Left lung (tissue), 10 donors: ENCODE measurements around the gene CNNM3. TPM values are rescaled to one million over a fixed set of nuclear protein-coding genes. Genes with fewer than 3 reads are reported as not detected.

Experiments used
- ATAC-seq: fragments of 200-7000 bp; cut with Tn5 transposase; one replicate; pipeline ENCODE4 v1.9.1; 2020; ENCODE audit warnings: moderate library complexity
- DNase-seq, 4 donors: peaks; one replicate each; pipeline ENCODE4 v3.0.0-alpha.2; 2013 to 2020
- H3K27ac ChIP-seq, 2 donors: fragments of 200-600 bp; sonication (generic) in 1 of 2; one replicate each; pipeline versions ENCODE4 v1.5.0 to v1.8.0; 2020 to 2021
- H3K27me3 ChIP-seq, 2 donors: fragments of 200-600 bp; sonication (generic) in 1 of 2; one replicate each; pipeline versions ENCODE4 v1.5.0 to v1.8.0; 2020 to 2021
- H3K36me3 ChIP-seq, 2 donors: fragments of 200-600 bp; sonication (generic) in 1 of 2; one replicate each; pipeline versions ENCODE4 v1.5.0 to v1.8.0; 2020 to 2021
- H3K4me1 ChIP-seq, 2 donors: fragments of 200-600 bp; one replicate each; pipeline ENCODE4 v1.8.0; 2021
- H3K4me3 ChIP-seq, 2 donors: fragments of 200-600 bp; sonication (generic) in 1 of 2; one replicate each; pipeline versions ENCODE4 v1.5.0 to v1.8.0; 2020 to 2021; ENCODE audit warnings: mild to moderate bottlenecking in 1 of 2
- H3K9me3 ChIP-seq, 2 donors: fragments of 200-600 bp; sonication (generic) in 1 of 2; one replicate each; pipeline versions ENCODE4 v1.5.0 to v1.8.0; 2020 to 2021
- intact Hi-C, 2 donors: fragments of 100-400 bp; cut with DNase I; formaldehyde crosslinking; loops; one replicate each; pipeline versions ENCODE4 v1.11.2 to v1.14.2; 2022
- polyA plus RNA-seq, 6 donors: library from polyadenylated mRNA; unstranded; fragments of 120-200 nt; gene quantifications; one replicate each; pipeline ENCODE4 v1.2.1, GENCODE V29; 2013; ENCODE audit not compliant: insufficient read length in 6 of 6
- total RNA-seq, 2 donors: library from RNA; stranded (reverse); fragmentation: NEBNext Ultra II Directional; extraction: Animal tissue kit (Norgen Biotek cat#: 25700); gene quantifications; one replicate each; pipeline ENCODE4 v1.2.1, GENCODE V29; 2021
- TF ChIP-seq, protein P1 (sequence below), 2 donors: fragments of 200-600 bp; sonication (generic) in 1 of 2; IDR thresholded peaks; one replicate each; pipeline versions ENCODE4 v1.5.0 to v1.8.0; 2021; ENCODE audit warnings: antibody characterized with exemption in 2 of 2
- donor health status: DM: no; HTN: yes; CAD: no.
- donor health status: DM: no; HTN: no; CAD: no.

The CNNM3 gene
- total and polyA plus RNA-seq, 8 donors = 24.8 to 37.9 (median 32.2) TPM

DNA sequence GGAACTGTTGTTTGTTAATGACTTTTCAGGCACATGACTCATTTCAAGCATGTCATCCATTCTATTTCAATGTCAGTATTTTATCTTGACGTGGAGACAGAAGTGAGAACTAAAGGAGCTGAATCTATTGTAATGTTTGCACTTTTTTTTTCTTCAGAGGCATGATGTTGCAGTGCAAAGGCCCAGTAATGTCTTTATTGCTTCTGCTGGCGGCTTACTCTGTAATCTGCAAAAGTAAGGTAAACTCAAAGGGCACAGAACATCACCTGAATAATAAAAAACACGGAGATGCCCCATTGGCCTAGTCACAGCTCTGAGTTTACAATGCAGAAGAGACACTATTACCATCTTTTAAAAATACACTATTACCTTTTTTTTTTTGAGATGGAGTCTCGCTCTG is 2.4 kb upstream of the CNNM3 start:
- TF ChIP-seq, protein P1, sequence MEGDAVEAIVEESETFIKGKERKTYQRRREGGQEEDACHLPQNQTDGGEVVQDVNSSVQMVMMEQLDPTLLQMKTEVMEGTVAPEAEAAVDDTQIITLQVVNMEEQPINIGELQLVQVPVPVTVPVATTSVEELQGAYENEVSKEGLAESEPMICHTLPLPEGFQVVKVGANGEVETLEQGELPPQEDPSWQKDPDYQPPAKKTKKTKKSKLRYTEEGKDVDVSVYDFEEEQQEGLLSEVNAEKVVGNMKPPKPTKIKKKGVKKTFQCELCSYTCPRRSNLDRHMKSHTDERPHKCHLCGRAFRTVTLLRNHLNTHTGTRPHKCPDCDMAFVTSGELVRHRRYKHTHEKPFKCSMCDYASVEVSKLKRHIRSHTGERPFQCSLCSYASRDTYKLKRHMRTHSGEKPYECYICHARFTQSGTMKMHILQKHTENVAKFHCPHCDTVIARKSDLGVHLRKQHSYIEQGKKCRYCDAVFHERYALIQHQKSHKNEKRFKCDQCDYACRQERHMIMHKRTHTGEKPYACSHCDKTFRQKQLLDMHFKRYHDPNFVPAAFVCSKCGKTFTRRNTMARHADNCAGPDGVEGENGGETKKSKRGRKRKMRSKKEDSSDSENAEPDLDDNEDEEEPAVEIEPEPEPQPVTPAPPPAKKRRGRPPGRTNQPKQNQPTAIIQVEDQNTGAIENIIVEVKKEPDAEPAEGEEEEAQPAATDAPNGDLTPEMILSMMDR (IDR thresholded peaks at IDR 0.05) = no peak
- intact Hi-C loops = no loop called here
- Histone ChIP-seq H3K36me3 (peaks cover 0 to 19% of the 10 kb centered on the region in 2 donors), H3K27me3 (no peaks in the 10 kb centered on the region), H3K4me3 (no peak overlapping the region), H3K27ac (no peak overlapping the region), H3K4me1 (peaks cover 15 to 26% of the 10 kb centered on the region in 2 donors), H3K9me3 (no peaks in the 10 kb centered on the region)
- DNase-seq (no peak), ATAC-seq (no peak)

GRCh38 chr2:96815326-96816126 is 542 bp upstream of the CNNM3 start:
- Histone ChIP-seq H3K4me1 (peaks cover 25 to 44% of the 10 kb centered on the region in 2 donors), H3K27ac (peak overlapping the region; percentile 91 to 96), H3K4me3 (peak overlapping the region; percentile 70 to 81), H3K9me3 (no peaks in the 10 kb centered on the region), H3K36me3 (peaks cover 0 to 2% of the 10 kb centered on the region in 2 donors), H3K27me3 (no peaks in the 10 kb centered on the region)
- TF ChIP-seq, protein P1 (IDR thresholded peaks at IDR 0.05) = no peak
- DNase-seq (peak in 1 of 4 donors; percentile 64), ATAC-seq (no peak)
- intact Hi-C loops = no loop called here

DNA sequence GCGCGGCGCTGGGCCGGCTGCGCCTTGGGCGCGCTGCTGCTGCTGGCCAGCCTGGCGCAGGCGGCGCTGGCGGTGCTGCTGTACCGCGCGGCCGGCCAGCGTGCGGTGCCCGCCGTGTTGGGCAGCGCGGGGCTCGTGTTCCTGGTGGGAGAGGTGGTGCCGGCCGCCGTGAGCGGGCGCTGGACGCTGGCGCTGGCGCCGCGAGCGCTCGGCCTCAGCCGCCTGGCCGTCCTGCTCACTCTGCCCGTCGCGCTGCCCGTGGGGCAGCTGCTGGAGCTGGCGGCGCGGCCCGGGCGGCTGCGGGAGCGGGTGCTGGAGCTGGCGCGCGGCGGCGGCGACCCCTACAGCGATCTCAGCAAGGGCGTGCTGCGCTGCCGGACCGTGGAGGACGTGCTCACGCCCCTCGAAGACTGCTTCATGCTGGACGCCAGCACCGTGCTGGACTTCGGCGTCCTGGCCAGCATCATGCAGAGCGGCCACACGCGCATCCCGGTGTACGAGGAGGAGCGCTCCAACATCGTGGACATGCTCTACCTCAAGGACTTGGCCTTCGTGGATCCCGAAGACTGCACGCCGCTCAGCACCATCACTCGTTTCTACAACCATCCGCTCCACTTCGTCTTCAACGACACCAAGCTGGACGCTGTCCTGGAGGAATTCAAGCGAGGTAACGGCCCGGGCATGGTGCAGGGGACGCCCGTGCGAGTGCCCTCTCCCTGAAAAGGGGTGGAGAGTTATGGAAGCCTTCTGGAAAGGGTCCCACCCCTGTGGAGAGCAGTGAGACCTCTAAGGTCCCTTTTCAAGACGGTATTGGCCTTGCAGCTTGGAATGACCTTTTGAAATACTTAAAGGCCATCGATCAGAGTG is 1.0 kb downstream of the CNNM3 start:
- Histone ChIP-seq H3K4me1 (peaks cover 25 to 45% of the 10 kb centered on the region in 2 donors), H3K27ac (peak overlapping the region in 1 of 2 donors; percentile 33), H3K36me3 (no peaks in the 10 kb centered on the region), H3K27me3 (no peaks in the 10 kb centered on the region), H3K9me3 (no peaks in the 10 kb centered on the region), H3K4me3 (peak overlapping the region; percentile 31 to 81)
- no peak for DNase-seq
- TF ChIP-seq, protein P1 (IDR thresholded peaks at IDR 0.05) = no peak
- ATAC-seq = no peak
- intact Hi-C loops = no loop called here

DNA sequence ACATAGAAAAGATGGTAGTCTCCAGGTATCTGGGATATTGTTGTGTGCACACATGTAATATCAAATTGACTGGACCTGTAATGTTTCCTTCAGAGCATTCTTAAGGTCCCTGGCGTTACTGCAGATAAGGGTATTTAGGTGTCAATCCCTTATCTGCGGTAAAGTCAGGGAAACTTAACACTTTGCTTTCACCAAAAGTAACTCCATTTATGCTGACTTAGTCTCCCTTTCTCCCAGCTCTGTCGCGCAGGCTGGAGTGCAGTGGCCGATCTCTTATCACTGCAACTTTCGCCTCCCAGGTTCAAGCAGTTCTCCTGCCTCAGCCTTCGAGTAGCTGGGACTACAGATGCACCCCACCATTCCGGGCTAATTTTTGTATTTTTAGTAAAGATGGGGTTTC is 1.8 kb downstream of the CNNM3 start:
- no peak for ATAC-seq
- TF ChIP-seq, protein P1 (IDR thresholded peaks at IDR 0.05) = no peak
- Histone ChIP-seq H3K36me3 (peaks cover 0 to 3% of the 10 kb centered on the region in 2 donors), H3K27ac (no peak overlapping the region), H3K4me3 (peak overlapping the region in 1 of 2 donors; percentile 81), H3K27me3 (no peaks in the 10 kb centered on the region), H3K4me1 (peaks cover 25 to 45% of the 10 kb centered on the region in 2 donors), H3K9me3 (no peaks in the 10 kb centered on the region)
- intact Hi-C loops = no loop called here
- DNase-seq = no peak
